ENCODE data around the gene CKM.
"Not testable (repeated sequence)": the region's sequence is repeated elsewhere in the genome, so short reads cannot be mapped to it uniquely, and the experiment has no call there.

CKM gene

DNA sequence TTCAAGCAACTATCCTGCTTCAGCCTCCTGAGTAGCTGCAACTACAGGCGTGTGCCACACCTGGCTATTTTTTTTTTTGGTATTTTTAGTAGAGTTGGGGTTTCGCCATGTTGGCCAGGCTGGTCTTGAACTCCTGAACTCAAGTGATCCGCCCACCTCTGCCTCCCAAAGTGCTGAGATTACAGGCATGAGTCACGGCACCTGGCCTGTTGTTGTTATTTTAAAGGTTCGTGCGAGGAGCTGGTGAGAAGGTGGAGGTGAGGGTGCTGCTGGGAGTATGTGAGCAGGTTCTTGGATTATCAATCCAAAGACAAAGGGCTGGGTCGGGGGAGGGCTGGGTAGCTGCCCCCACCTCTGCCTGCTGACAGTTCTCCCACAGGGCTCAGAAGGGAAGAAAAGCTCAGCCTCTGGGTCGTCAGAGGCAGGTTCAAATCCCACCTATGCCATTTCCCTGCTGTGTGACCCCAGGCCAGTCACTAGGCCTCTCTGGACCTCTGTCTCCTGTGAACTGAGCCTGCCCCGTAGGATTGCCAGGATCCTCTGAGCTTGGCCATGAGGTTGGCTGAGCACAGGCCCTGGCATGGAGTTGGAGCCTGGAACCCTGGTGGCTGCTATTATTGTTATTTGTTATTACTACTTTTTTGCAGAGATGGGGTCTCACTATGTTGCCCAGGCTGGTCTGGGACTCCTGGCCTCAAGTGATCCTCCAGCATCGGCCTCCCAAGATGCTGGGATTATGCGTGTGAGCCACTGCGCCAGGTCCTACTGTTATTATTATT lies 1.5 kb downstream of the CKM start:
- H3K4me3 ChIP-seq (ENCODE audit: low read depth, low read length), result no peak overlapping the region
- TF ChIP-seq, protein P1, sequence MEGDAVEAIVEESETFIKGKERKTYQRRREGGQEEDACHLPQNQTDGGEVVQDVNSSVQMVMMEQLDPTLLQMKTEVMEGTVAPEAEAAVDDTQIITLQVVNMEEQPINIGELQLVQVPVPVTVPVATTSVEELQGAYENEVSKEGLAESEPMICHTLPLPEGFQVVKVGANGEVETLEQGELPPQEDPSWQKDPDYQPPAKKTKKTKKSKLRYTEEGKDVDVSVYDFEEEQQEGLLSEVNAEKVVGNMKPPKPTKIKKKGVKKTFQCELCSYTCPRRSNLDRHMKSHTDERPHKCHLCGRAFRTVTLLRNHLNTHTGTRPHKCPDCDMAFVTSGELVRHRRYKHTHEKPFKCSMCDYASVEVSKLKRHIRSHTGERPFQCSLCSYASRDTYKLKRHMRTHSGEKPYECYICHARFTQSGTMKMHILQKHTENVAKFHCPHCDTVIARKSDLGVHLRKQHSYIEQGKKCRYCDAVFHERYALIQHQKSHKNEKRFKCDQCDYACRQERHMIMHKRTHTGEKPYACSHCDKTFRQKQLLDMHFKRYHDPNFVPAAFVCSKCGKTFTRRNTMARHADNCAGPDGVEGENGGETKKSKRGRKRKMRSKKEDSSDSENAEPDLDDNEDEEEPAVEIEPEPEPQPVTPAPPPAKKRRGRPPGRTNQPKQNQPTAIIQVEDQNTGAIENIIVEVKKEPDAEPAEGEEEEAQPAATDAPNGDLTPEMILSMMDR (IDR thresholded peaks at IDR 0.05; ENCODE audit: borderline replicate concordance, insufficient read depth, low read depth, low read length), result no peak

DNA sequence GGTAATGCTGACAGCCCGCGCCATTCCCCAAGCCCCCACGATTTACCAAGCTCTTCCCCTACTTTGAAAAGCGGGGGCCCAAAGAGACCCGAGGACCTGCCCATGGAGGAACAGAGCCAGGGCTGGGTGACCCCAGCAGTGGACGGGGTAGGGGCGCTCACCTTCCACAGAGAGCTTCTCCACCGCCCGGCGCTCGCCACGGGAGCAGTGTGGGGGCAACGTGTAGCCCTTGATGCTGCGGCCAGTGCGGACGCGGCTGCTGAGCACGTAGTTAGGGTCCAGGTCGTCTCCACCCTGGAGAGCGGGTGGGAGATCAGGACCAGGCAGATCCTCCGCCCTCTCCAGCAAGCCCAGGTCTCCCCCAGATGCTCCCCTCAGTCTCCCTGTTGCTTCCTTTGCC lies 7.4 kb downstream of the CKM start:
- H3K4me3 ChIP-seq (ENCODE audit: low read depth, low read length), result no peak overlapping the region
- TF ChIP-seq, protein P1 (IDR thresholded peaks at IDR 0.05; ENCODE audit: borderline replicate concordance, insufficient read depth, low read depth, low read length), result no peak

DNA sequence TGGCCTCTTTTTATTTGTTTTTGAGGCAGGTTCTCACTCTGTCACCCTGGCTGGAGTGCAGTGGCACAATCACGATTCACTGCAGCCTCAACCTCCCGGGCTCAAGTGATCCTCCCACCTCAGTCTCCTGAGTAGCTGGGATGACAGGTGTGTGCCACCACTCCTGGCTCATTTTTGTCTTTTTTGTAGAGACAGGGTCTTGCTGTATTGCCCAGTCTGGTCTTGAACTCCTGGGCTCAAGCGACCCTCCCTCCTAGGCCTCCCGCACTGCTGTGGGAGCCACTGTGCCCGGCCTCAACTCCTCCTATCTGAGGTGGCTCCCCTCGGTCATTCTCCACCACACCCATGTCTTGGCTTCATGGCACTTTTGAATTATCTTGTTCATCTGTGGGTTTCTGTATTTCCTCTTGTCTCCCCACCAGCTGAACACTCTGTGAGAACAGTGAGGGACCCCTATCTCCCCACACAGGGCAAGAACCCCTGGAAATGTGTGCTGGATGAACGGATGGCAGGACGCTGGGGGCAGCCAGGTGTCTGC lies 7.9 kb downstream of the CKM start:
- TF ChIP-seq, protein P1 (IDR thresholded peaks at IDR 0.05; ENCODE audit: borderline replicate concordance, insufficient read depth, low read depth, low read length), result no peak
- no peak overlapping the region for H3K4me3 ChIP-seq (ENCODE audit: low read depth, low read length)

DNA sequence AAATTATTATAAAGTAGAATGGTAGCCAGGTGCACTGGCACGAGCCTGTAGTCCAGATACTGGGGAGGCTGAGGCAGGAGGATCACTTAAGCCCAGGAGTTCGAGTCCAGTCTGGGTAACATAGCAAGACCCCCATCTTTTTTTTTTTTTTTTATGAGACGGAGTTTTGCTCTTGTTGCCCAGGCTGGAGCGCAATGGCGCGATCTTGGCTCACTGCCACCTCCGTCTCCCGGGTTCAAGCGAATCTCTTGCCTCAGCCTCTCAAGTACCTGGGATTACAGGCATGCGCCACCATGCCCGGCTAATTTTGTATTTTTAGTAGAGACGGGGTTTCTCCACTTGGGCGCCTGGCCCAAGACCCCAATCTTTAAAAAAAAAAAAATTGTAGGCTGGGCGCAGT lies 10.4 kb downstream of the CKM start:
- H3K4me3 ChIP-seq (ENCODE audit: low read depth, low read length), result not testable (repeated sequence)

DNA sequence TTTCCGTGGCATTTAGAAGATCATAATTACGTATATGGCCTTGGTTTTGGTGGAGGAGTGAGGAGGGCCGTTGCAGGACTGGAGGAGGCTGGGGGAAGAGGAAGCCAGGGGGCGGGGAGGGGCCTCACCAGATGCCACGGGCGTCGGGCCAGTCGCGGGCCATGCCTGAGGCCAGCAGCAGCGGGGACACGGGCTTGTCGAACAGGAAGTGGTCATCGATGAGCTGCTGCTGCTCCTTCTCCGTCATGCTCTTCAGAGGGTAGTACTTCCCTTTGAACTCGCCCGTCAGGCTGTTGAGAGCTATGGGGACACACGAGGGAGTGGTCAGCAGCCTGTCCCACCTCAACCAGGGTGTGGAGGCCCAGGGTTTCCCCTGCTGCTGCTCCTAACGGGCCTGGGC lies 11.1 kb downstream of the CKM start:
- no peak overlapping the region for H3K4me3 ChIP-seq (ENCODE audit: low read depth, low read length)
- TF ChIP-seq, protein P1 (IDR thresholded peaks at IDR 0.05; ENCODE audit: borderline replicate concordance, insufficient read depth, low read depth, low read length), result no peak

DNA sequence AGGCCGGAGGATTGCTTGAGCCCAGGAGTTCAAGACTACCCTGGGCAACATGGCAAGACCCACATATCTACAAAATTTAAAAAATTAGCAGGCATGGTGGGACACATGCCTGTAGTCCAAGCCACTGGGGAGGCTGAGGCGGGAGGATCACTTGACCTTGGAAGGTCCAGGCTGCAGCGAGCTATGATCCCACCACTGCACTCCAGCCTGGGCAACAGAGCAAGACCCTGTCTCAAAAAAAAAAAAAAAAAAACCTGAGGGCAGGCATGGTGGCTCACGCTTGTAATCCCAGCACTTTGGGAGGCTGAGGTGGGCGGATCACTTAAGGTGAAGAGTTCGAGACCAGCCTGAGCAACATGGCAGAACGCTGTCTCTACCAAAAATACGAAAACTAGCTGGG lies 13.4 kb downstream of the CKM start:
- not testable (repeated sequence) for H3K4me3 ChIP-seq (ENCODE audit: low read depth, low read length)

DNA sequence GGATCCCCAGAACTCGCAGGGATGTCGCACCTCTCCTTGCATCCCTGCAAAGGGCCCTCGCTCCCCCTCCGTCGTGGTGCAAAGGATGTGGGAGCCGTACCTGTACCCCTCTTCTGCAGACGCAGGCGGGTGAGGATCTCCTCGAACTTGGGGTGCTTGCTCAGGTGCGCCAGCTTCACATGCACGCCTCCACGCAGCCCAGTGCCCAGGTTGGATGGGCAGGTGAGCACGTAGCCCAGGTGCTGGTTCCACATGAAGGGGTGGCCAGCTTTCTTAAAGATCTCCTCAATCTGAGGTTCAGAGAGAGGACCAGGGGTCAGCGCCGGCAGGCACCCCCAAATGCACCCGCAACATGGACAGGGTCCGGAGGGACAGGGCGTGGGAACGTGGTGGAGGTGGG lies 15.3 kb downstream of the CKM start:
- H3K4me3 ChIP-seq (ENCODE audit: low read depth, low read length), result no peak overlapping the region
- TF ChIP-seq, protein P1 (IDR thresholded peaks at IDR 0.05; ENCODE audit: borderline replicate concordance, insufficient read depth, low read depth, low read length), result no peak

DNA sequence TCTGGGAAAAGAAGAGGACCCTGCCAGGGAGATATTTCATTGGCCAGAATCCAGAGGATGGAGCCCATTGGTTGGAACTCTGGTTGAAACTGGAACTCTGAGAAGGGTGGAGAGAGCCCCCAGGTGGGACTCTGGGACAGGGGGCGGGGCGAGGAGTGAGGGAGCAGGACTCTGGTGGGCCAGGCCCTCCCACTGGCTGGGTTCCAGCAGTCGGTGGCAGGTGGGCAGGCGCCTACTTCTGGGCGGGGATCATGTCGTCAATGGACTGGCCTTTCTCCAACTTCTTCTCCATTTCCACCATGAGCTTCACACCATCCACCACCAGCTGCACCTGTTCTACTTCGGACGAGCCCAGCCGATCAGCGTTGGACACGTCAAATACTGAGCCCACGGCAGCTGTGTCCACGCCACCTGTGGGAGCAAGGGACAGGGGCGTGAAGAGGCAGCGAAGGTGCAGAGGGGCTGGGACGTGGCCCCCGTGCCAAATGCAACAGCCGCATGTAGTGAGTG lies 16.1 kb downstream of the CKM start:
- TF ChIP-seq, protein P1 (IDR thresholded peaks at IDR 0.05; ENCODE audit: borderline replicate concordance, insufficient read depth, low read depth, low read length), result no peak
- no peak overlapping the region for H3K4me3 ChIP-seq (ENCODE audit: low read depth, low read length)

All from GM12875 (cell line).